ENCODE data around the gene INPP4A. TPM values are rescaled to one million over a fixed set of nuclear protein-coding genes. Genes with fewer than 3 reads are reported as not detected.
A peak's percentile ranks its signal among the peaks of the same experiment; 100 is the strongest.
"Not testable (repeated sequence)": the region's sequence is repeated elsewhere in the genome, so short reads cannot be mapped to it uniquely, and the experiment has no call there.

Gene INPP4A
- polyA plus RNA-seq, 2 of the 4 experiments (the other 2 are of a cell fraction): 9.4 to 16.0 TPM

GRCh38 chr2:98412751-98413458, 31.8 kb upstream of the INPP4A start:
- Histone ChIP-seq H3K27ac (no peak overlapping the region), H3K4me2 (peak overlapping the region; percentile 61), H3K4me3 (no peak overlapping the region), H3K4me1 (no peaks in the 10 kb centered on the region; the same call in 2 of the 3 replicates), H3K9me3 (no peaks in the 10 kb centered on the region)
- 5% methylated on average over 5 of the region's 5 CpGs for WGBS (ENCODE audit: missing lambda C conversion rate)
- no peak for FAIRE-seq
- ATAC-seq: peak; percentile 94 to 96
- DNase-seq (ENCODE audit: low read depth in 1 of 2, low spot score in 1 of 2): peak; percentile 54 to 72
- ChIA-PET POLR2A (no interaction called here), CTCF (interaction anchor here (0.7 to 2.3 kb wide), 29 partner anchors 10 to 511 kb away, joined by 3 to 23 read pairs (median 4); no protein-coding TSS in a partner anchor)
- TF ChIP-seq CTCF (IDR thresholded peaks at IDR 0.05) (peak; percentile 86), RAD21 (conservative IDR thresholded peaks at IDR 0.05 in 1 of 2, IDR thresholded peaks at IDR 0.05 in 1 of 2) (peak; percentile 79 to 86), SMC3 (IDR thresholded peaks at IDR 0.05) (peak; percentile 78), ZC3H11A (IDR thresholded peaks at IDR 0.05) (no peak)

GRCh38 chr2:98414246-98414645, 30.4 kb upstream of the INPP4A start:
- DNase-seq (ENCODE audit: low read depth in 1 of 2, low spot score in 1 of 2); FAIRE-seq; H3K4me3 ChIP-seq; H3K9me3 ChIP-seq; POLR2A ChIA-PET; H3K27ac ChIP-seq; H3K4me1 ChIP-seq; ATAC-seq; H3K4me2 ChIP-seq: not testable (repeated sequence)
- WGBS (ENCODE audit: missing lambda C conversion rate): 61% methylated on average over 7 of the region's 7 CpGs
- CTCF ChIA-PET: interaction anchor here (1.2 kb wide), 1 partner anchor 27 kb away, joined by 4 read pairs; no protein-coding TSS in a partner anchor

GRCh38 chr2:98415719-98416248, 28.9 kb upstream of the INPP4A start:
- not testable (repeated sequence) for H3K4me1 ChIP-seq; H3K4me3 ChIP-seq; DNase-seq (ENCODE audit: low read depth in 1 of 2, low spot score in 1 of 2); ATAC-seq; H3K27ac ChIP-seq; H3K9me3 ChIP-seq; FAIRE-seq; H3K4me2 ChIP-seq
- WGBS (ENCODE audit: missing lambda C conversion rate): 64% methylated on average over 9 of the region's 9 CpGs
- POLR2A ChIA-PET: interaction anchor here (0.7 kb wide), 1 partner anchor 272 kb away, joined by 3 read pairs; no protein-coding TSS in a partner anchor
- CTCF ChIA-PET: interaction anchor here (1.2 to 1.4 kb wide), 2 partner anchors 31 to 162 kb away, joined by 3 to 5 read pairs; no protein-coding TSS in a partner anchor

- no peaks in the 10 kb centered on the region for H3K9me3 ChIP-seq
- WGBS (ENCODE audit: missing lambda C conversion rate): 64% methylated on average over 2 of the region's 2 CpGs
- DNase-seq (ENCODE audit: low read depth in 1 of 2, low spot score in 1 of 2) (no peak), ATAC-seq (no peak), FAIRE-seq (no peak)
- H3K4me3 ChIP-seq: no peak overlapping the region
- no peak overlapping the region for H3K4me2 ChIP-seq
- H3K4me1 ChIP-seq: no peaks in the 10 kb centered on the region; the same call in 2 of the 3 replicates
- CTCF ChIA-PET: no interaction called here
- POLR2A ChIA-PET: no interaction called here
- no peak overlapping the region for H3K27ac ChIP-seq
- TF ChIP-seq RNF2 (IDR thresholded peaks at IDR 0.05; ENCODE audit: borderline replicate concordance, low read depth) (no peak), EHF (CRISPR knock-in tag; IDR thresholded peaks at IDR 0.05) (no peak), NFE2L2 (conservative IDR thresholded peaks at IDR 0.05; ENCODE audit: low read length) (no peak), BHLHE40 (IDR thresholded peaks at IDR 0.05; ENCODE audit: low read depth, low read length) (no peak), FOSB (CRISPR knock-in tag; IDR thresholded peaks at IDR 0.05) (no peak), SREBF2 (IDR thresholded peaks at IDR 0.05) (no peak), KDM1A (IDR thresholded peaks at IDR 0.05; ENCODE audit: low read depth) (no peak)
These were observed 28.1 kb upstream of the INPP4A start for GRCh38 chr2:98416383-98417159.

GRCh38 chr2:98419544-98419943, 25.1 kb upstream of the INPP4A start:
- Histone ChIP-seq H3K4me3 (no peak overlapping the region), H3K4me2 (no peak overlapping the region), H3K9me3 (peaks cover 11% of the 10 kb centered on the region; the same call in 2 of the 3 replicates), H3K27ac (no peak overlapping the region), H3K4me1 (no peaks in the 10 kb centered on the region)
- no peak for FAIRE-seq
- DNase-seq (ENCODE audit: low read depth in 1 of 2, low spot score in 1 of 2): no peak
- WGBS (ENCODE audit: missing lambda C conversion rate): 45% methylated on average over 2 of the region's 2 CpGs
- no peak for ATAC-seq
- CTCF ChIA-PET: no interaction called here
- POLR2A ChIA-PET: no interaction called here
- TF ChIP-seq TP53 (CRISPR knock-in tag; IDR thresholded peaks at IDR 0.05) (no peak), MAFK (IDR thresholded peaks at IDR 0.05; ENCODE audit: partially characterized antibody) (no peak), SREBF2 (IDR thresholded peaks at IDR 0.05) (no peak), HES2 (IDR thresholded peaks at IDR 0.05) (no peak), MYC (IDR thresholded peaks at IDR 0.05; ENCODE audit: borderline replicate concordance, low read length) (no peak), RCOR1 (IDR thresholded peaks at IDR 0.05; ENCODE audit: low read depth, low read length) (no peak), TFCP2L1 (CRISPR knock-in tag; IDR thresholded peaks at IDR 0.05) (no peak), JUN (IDR thresholded peaks at IDR 0.05) (no peak), BHLHE40 (IDR thresholded peaks at IDR 0.05; ENCODE audit: low read depth, low read length) (no peak), EHF (CRISPR knock-in tag; IDR thresholded peaks at IDR 0.05) (no peak)
